Endothelial cell of umbilical vein (primary cell): ENCODE data around the gene NCK2. TPM values are rescaled to one million over a fixed set of nuclear protein-coding genes. Genes with fewer than 3 reads are reported as not detected.

Source experiments
- BruUV-seq: library from RNA; stranded (reverse); fragments of 400-500 nt; replicated peaks from 2 replicates; lab custom pipeline; 2021; lab: Mats Ljungman, UMichigan
- CTCF ChIA-PET: fragments of 300-600, 350-600 bp; sonication (Branson Sonifier 250); formaldehyde crosslinking; loops from one replicate; lab custom pipeline; 2021; ENCODE audit warnings: antibody characterized with exemption, inconsistent platforms; lab: Charles Lee
- POLR2A ChIA-PET: fragments of 300-600, 350-600 bp; sonication (Branson Sonifier 250); formaldehyde crosslinking; loops from one replicate; lab custom pipeline; 2021; ENCODE audit warnings: antibody characterized with exemption, inconsistent platforms; lab: Charles Lee
- DNase-seq: peaks from one replicate; pipeline ENCODE4 v3.0.0-alpha.2; 2011; ENCODE audit warnings: low read depth, low spot score
- FAIRE-seq: peaks from 2 replicates; lab custom pipeline; 2011; peaks lifted over from hg19 to GRCh38; lab: Jason Lieb, UNC
- H2AFZ ChIP-seq: 2 replicates; pipeline ENCODE4 v1.6.0; 2012; ENCODE audit warnings: low read depth, low read length, control low read depth, inconsistent platforms
- H3K27ac ChIP-seq: 2 replicates; pipeline ENCODE4 v1.5.1; 2011; ENCODE audit warnings: low read depth, mild to moderate bottlenecking, control low read depth, low read length, moderate library complexity; ENCODE audit not compliant: insufficient read depth
- H3K27me3 ChIP-seq, 2 experiments: 2 replicates each; pipeline versions ENCODE4 v1.6.0 to v1.6.1; 2011; ENCODE audit warnings: low read length in 2 of 2, mixed read lengths in 1 of 2; ENCODE audit not compliant: control insufficient read depth in 2 of 2, insufficient read depth in 2 of 2
- H3K36me3 ChIP-seq, 2 experiments: 2 replicates in 1 of 2; 3 replicates in 1 of 2; pipeline ENCODE4 v1.5.1; 2011; ENCODE audit warnings: low read length in 2 of 2, mild to moderate bottlenecking in 1 of 2, moderate library complexity in 1 of 2; ENCODE audit not compliant: control insufficient read depth in 2 of 2, insufficient read depth in 2 of 2; ENCODE audit errors: extremely low read depth in 1 of 2
- H3K4me1 ChIP-seq: 3 replicates; pipeline ENCODE4 v1.5.1; 2011; ENCODE audit warnings: mild to moderate bottlenecking, low read length; ENCODE audit not compliant: control insufficient read depth, insufficient read depth; ENCODE audit errors: extremely low read depth
- H3K4me2 ChIP-seq: 2 replicates; pipeline ENCODE4 v1.6.1; 2011; ENCODE audit warnings: low read length, control low read depth, mixed read lengths; ENCODE audit not compliant: insufficient read depth
- H3K4me3 ChIP-seq, 3 experiments: fragments of 200-600 bp in 1 of 3; sonication (generic), shearing (Covaris generic) in 1 of 3; replicated peaks in 1 of 3; 2 replicates each; pipeline ENCODE4 v1.5.1; 2011 to 2016; ENCODE audit warnings: control low read depth in 3 of 3, low read length in 3 of 3, mild to moderate bottlenecking in 2 of 3, inconsistent platforms in 1 of 3, low read depth in 1 of 3, moderate library complexity in 1 of 3; ENCODE audit not compliant: insufficient read depth in 1 of 3
- H3K79me2 ChIP-seq: 2 replicates; pipeline ENCODE4 v1.6.0; 2012; ENCODE audit warnings: low read length, inconsistent platforms; ENCODE audit not compliant: control insufficient read depth, insufficient read depth
- H3K9ac ChIP-seq: replicated peaks from 2 replicates; pipeline ENCODE3; 2011; ENCODE audit warnings: low read length, control low read depth; ENCODE audit not compliant: insufficient read depth; ENCODE audit errors: extremely low read depth
- H3K9me1 ChIP-seq: replicated peaks from 3 replicates; pipeline ENCODE4 v1.6.0; 2011; ENCODE audit warnings: mild to moderate bottlenecking, low read length; ENCODE audit not compliant: control insufficient read depth, insufficient read depth; ENCODE audit errors: extremely low read depth
- H3K9me3 ChIP-seq: replicated peaks from 2 replicates; pipeline ENCODE4 v1.5.1; 2012; ENCODE audit warnings: low read length, inconsistent platforms; ENCODE audit not compliant: control insufficient read depth, insufficient read depth
- H4K20me1 ChIP-seq: replicated peaks from 2 replicates; pipeline ENCODE3; 2011; ENCODE audit warnings: mild to moderate bottlenecking, low read length; ENCODE audit not compliant: control insufficient read depth, insufficient read depth; ENCODE audit errors: extremely low read depth
- CTCF ChIP-seq, 2 donors: IDR thresholded peaks; 1 replicate in 1 of 2; 2 replicates in 1 of 2; pipeline ENCODE4 v1.5.1; 2011; ENCODE audit warnings: low read length in 2 of 2, mild to moderate bottlenecking in 2 of 2, moderate library complexity in 2 of 2, control low read depth in 1 of 2, inconsistent platforms in 1 of 2, low read depth in 1 of 2; ENCODE audit not compliant: insufficient read depth in 1 of 2; ENCODE audit errors: extremely low read depth in 1 of 2
- EZH2 ChIP-seq: IDR thresholded peaks from 2 replicates; pipeline ENCODE4 v1.6.1; 2012; ENCODE audit warnings: borderline replicate concordance, low read depth, mild to moderate bottlenecking, moderate library complexity, low read length, inconsistent platforms; ENCODE audit not compliant: severe bottlenecking
- JUN ChIP-seq: IDR thresholded peaks from 2 replicates; pipeline ENCODE4 v1.6.1; 2011; ENCODE audit warnings: borderline replicate concordance, low read depth; ENCODE audit not compliant: insufficient read length, insufficient read depth
- POLR2A ChIP-seq: IDR thresholded peaks from 2 replicates; pipeline ENCODE4 v1.6.1; 2012; ENCODE audit warnings: low read depth, mild to moderate bottlenecking, control low read depth, low read length
- POLR2AphosphoS5 ChIP-seq: IDR thresholded peaks from 2 replicates; pipeline ENCODE4 v1.6.1; 2012; ENCODE audit warnings: low read depth, mild to moderate bottlenecking, control low read depth, low read length, moderate library complexity; ENCODE audit not compliant: insufficient read depth
- dilution Hi-C: fragments of 300-500 bp; cut with MboI; formaldehyde crosslinking; loops from one replicate; pipeline ENCODE4 v1.15.0; 2019; ENCODE audit warnings: low sequenced_read_pairs; ENCODE audit not compliant: extremely low pct_ligation_motif_present
- intact Hi-C: fragments of 100-400 bp; cut with micrococcal nuclease; formaldehyde crosslinking; loops from one replicate; pipeline ENCODE4 v1.10.0; 2022
- polyA plus RNA-seq, 4 experiments: library from polyadenylated mRNA; depleted of rRNA in 3 of 4; stranded (reverse) in 3 of 4; unstranded in 1 of 4; fragments of >200 nt; gene quantifications; 2 replicates each; pipeline versions ENCODE4 v1.2.1 to v1.2.3, GENCODE V29; 2011 to 2012; ENCODE audit warnings: missing spikeins in 1 of 4
- total RNA-seq: library from RNA; stranded (reverse); gene quantifications from 2 replicates; pipeline ENCODE4 v1.2.3, GENCODE V29; 2021
- TF ChIP-seq, protein P1 (sequence below): IDR thresholded peaks from 2 replicates; pipeline ENCODE4 v1.6.1; 2011; ENCODE audit not compliant: insufficient read depth, insufficient read length

NCK2 gene
- total and polyA plus RNA-seq, 2 donors (not counting 3 experiments of a cell fraction or from before 2014, with no cell fraction given): 23.8 to 39.1 TPM

DNA sequence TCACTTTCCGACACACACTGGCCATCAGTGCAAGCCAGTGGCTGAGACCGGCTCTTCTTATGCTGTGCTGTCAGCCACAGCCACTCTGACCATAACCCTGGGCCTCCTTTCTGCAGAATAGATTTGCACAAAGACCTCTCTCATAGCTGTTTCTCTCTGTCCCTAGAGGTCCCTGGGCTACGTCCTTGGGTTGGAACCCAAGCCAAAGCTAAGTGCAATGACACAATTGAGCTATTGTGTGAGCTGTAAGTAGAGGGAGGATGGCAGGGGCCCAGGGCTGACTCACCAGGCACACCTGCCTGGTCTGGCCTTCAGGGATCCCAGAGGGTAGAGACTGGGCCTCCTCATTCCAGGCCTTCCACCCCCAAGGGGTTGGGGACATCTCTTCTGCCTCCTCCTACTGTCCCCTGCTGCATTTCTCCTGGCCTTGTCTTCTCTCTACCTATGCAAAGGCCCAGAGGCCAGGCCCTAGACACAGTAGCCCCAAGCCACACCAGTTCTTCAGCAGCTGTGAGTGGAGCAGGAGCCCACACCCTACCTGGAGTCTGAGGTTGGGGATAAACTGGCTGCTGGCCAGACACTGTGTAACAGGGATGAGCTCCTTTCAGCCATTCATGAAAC is 174.6 kb downstream of the NCK2 start:
- H3K4me2 ChIP-seq: no peak overlapping the region
- H3K9me3 ChIP-seq: no peaks in the 10 kb centered on the region
- no peaks in the 10 kb centered on the region for H3K36me3 ChIP-seq
- no peak for TF ChIP-seq JUN
- no peak for TF ChIP-seq EZH2
- no peak for TF ChIP-seq POLR2A
- TF ChIP-seq POLR2AphosphoS5: no peak
- no peak for TF ChIP-seq CTCF (IDR thresholded peaks at IDR 0.05; ENCODE audit: extremely low read depth in 1 of 2, insufficient read depth in 1 of 2, low read depth in 1 of 2, low read length in 2 of 2)
- FAIRE-seq (no peak), DNase-seq (no peak)
- intact Hi-C loops (no loop called here), dilution Hi-C loops (no loop called here)
- H3K9me1 ChIP-seq: no peaks in the 10 kb centered on the region
- no peak overlapping the region for H2AFZ ChIP-seq
- H3K9ac ChIP-seq: no peak overlapping the region
- H3K4me1 ChIP-seq: no peaks in the 10 kb centered on the region
- no peaks in the 10 kb centered on the region for H4K20me1 ChIP-seq
- H3K27ac ChIP-seq: no peak overlapping the region
- no peaks in the 10 kb centered on the region for H3K79me2 ChIP-seq
- H3K4me3 ChIP-seq: no peak overlapping the region
- ChIA-PET POLR2A (no interaction called here), CTCF (interaction anchor here (1.3 kb wide), 1 partner anchor 10 kb away, joined by 4 read pairs; no protein-coding TSS in a partner anchor)
- no peaks in the 10 kb centered on the region for H3K27me3 ChIP-seq
- no TSS peak for BruUV-seq

DNA sequence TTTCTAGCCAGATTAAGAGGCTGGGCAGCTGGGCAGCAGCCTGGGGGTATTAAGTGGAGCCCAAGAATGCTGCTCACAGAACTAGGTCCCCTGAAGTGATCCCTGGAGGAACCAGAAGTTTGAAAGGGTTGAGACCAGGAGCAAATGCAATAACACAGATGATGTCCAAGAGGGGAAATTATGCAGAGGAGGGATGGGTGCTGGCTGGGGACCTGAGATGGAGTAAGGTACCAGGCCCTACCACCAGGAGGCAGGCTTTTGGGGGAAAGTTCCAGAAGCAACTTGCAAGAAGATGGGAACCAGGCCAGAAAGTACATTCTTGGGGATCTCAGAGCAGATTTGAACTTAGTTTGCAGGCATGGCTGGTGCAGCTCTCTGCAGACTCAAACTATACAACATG is 175.1 kb downstream of the NCK2 start:
- no peaks in the 10 kb centered on the region for H4K20me1 ChIP-seq
- no peak overlapping the region for H3K27ac ChIP-seq
- no peak for FAIRE-seq
- H3K4me1 ChIP-seq: no peaks in the 10 kb centered on the region
- H3K9me3 ChIP-seq: no peaks in the 10 kb centered on the region
- H3K36me3 ChIP-seq: no peaks in the 10 kb centered on the region
- H3K4me3 ChIP-seq: no peak overlapping the region
- dilution Hi-C loops: no loop called here
- H3K27me3 ChIP-seq: no peaks in the 10 kb centered on the region
- no peak overlapping the region for H3K9ac ChIP-seq
- no peak overlapping the region for H3K4me2 ChIP-seq
- peak; percentile 35 to 54 for TF ChIP-seq CTCF (IDR thresholded peaks at IDR 0.05; ENCODE audit: extremely low read depth in 1 of 2, insufficient read depth in 1 of 2, low read depth in 1 of 2, low read length in 2 of 2)
- TF ChIP-seq, protein P1, sequence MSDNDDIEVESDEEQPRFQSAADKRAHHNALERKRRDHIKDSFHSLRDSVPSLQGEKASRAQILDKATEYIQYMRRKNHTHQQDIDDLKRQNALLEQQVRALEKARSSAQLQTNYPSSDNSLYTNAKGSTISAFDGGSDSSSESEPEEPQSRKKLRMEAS: no peak
- ChIA-PET POLR2A (no interaction called here), CTCF (interaction anchor here (1.3 kb wide), 1 partner anchor 10 kb away, joined by 4 read pairs; no protein-coding TSS in a partner anchor)
- intact Hi-C loops: loop anchor here (2.0 kb wide), 1 partner anchor 165 kb away; no protein-coding TSS in a partner anchor
- no peaks in the 10 kb centered on the region for H3K9me1 ChIP-seq
- no peak overlapping the region for H2AFZ ChIP-seq
- no TSS peak for BruUV-seq
- no peaks in the 10 kb centered on the region for H3K79me2 ChIP-seq
- peak; percentile 36 for DNase-seq
